Left ventricle myocardium inferior (tissue), 1 donor: ENCODE data around the gene PEX14. TPM values are rescaled to one million over a fixed set of nuclear protein-coding genes. Genes with fewer than 3 reads are reported as not detected.

Source experiments
- DNase-seq: peaks from one replicate; pipeline ENCODE4 v3.0.0-alpha.2; 2020
- H3K27ac ChIP-seq: fragments of 200-600 bp; replicated peaks from 2 replicates; pipeline ENCODE4 v1.8.0; 2021
- H3K27me3 ChIP-seq: fragments of 200-600 bp; 2 replicates; pipeline ENCODE4 v1.8.0; 2021; ENCODE audit warnings: low read depth
- H3K36me3 ChIP-seq: fragments of 200-600 bp; 2 replicates; pipeline ENCODE4 v1.8.0; 2021
- H3K4me1 ChIP-seq: fragments of 200-600 bp; 2 replicates; pipeline ENCODE4 v1.8.0; 2021
- H3K4me3 ChIP-seq: fragments of 200-600 bp; 2 replicates; pipeline ENCODE4 v1.8.0; 2021; ENCODE audit warnings: mild to moderate bottlenecking, moderate library complexity
- H3K9me3 ChIP-seq: fragments of 200-600 bp; replicated peaks from 2 replicates; pipeline ENCODE4 v1.8.0; 2021
- intact Hi-C: fragments of 100-400 bp; cut with micrococcal nuclease; formaldehyde crosslinking; loops from one replicate; pipeline ENCODE4 v1.11.0; 2022
- total RNA-seq: library from RNA; stranded (reverse); fragmentation: NEBNext Ultra II Directional; extraction: Animal tissue kit (Norgen Biotek cat#: 25700); gene quantifications from one replicate; pipeline ENCODE4 v1.2.1, GENCODE V29; 2021
- TF ChIP-seq, protein P1 (sequence below): fragments of 200-600 bp; IDR thresholded peaks from 2 replicates; pipeline ENCODE4 v1.8.0; 2021; ENCODE audit warnings: antibody characterized with exemption, mild to moderate bottlenecking, borderline replicate concordance
- donor health status: DM: no; HTN: yes; CAD: no; lungs with severe emphysema.

PEX14 gene
- total RNA-seq, 1 donor from 2014 or later, result 20.8 TPM

DNA sequence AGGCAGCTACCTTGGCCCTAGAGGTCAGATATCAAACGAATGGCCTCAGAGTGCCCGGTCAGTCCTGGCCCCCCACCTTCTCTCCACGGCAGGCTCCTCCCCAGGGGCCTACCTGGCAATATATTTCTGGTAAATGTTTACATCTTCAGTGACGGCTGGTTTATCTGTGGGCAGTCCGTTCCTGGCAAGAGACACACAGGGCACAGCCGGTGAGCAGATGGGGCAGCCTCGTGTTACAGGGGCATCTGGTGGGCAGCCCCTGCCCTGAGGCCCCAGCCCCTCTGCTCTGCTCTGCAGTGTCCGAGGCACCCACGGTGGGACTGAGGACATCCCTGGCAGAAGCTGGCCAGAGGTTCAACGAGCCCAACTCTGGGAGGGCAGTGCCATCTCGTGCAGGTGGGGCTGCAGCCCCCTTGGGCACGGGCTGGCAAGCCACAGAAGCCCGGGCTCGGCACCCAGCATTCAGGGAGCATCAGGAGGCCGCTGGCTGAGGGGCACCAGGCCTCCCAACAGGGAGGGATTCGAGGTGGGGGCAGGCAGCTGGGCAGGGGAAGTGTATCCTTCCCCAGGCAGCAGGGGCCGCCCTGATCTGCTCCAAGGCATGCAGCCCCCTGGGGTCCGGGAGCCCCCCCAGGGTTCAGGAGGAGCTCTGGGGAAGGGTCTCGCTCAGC is 183.8 kb downstream of the PEX14 start:
- no peaks in the 10 kb centered on the region for H3K9me3 ChIP-seq

DNA sequence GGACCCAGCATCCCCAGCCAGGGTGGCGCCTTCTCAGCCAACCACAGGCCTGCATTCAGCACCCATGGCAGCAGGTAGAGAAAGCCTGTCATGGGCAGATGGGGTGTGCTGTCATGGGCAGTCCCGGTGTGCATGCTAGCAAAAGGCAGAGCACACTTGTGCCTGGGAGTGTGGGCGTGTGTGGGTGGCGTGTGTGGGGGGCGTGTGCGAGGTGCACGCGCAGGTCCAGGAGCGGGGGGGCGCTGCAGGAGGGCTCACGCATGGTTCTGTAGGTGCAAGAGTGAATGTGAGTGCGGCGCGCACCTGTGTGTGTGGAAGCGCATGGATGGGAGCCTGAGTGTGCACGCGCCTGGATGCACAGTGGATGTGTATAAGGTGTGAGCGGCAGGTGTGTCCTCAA is 184.5 kb downstream of the PEX14 start:
- intact Hi-C loops, result no loop called here
- DNase-seq, result no peak
- no peak overlapping the region for H3K4me3 ChIP-seq
- H3K36me3 ChIP-seq, result peaks cover 30% of the 10 kb centered on the region
- no peaks in the 10 kb centered on the region for H3K9me3 ChIP-seq
- peaks cover 18% of the 10 kb centered on the region for H3K4me1 ChIP-seq
- no peaks in the 10 kb centered on the region for H3K27me3 ChIP-seq
- TF ChIP-seq, protein P1, sequence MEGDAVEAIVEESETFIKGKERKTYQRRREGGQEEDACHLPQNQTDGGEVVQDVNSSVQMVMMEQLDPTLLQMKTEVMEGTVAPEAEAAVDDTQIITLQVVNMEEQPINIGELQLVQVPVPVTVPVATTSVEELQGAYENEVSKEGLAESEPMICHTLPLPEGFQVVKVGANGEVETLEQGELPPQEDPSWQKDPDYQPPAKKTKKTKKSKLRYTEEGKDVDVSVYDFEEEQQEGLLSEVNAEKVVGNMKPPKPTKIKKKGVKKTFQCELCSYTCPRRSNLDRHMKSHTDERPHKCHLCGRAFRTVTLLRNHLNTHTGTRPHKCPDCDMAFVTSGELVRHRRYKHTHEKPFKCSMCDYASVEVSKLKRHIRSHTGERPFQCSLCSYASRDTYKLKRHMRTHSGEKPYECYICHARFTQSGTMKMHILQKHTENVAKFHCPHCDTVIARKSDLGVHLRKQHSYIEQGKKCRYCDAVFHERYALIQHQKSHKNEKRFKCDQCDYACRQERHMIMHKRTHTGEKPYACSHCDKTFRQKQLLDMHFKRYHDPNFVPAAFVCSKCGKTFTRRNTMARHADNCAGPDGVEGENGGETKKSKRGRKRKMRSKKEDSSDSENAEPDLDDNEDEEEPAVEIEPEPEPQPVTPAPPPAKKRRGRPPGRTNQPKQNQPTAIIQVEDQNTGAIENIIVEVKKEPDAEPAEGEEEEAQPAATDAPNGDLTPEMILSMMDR, result no peak
- H3K27ac ChIP-seq, result no peak overlapping the region

More for the DNA sequence above, 183.8 kb downstream of the PEX14 start:
- intact Hi-C loops, result no loop called here
- Histone ChIP-seq H3K36me3 (peaks cover 37% of the 10 kb centered on the region), H3K27ac (no peak overlapping the region), H3K27me3 (no peaks in the 10 kb centered on the region), H3K4me3 (no peak overlapping the region), H3K4me1 (peaks cover 11% of the 10 kb centered on the region)
- TF ChIP-seq, protein P1, result no peak
- no peak for DNase-seq

DNA sequence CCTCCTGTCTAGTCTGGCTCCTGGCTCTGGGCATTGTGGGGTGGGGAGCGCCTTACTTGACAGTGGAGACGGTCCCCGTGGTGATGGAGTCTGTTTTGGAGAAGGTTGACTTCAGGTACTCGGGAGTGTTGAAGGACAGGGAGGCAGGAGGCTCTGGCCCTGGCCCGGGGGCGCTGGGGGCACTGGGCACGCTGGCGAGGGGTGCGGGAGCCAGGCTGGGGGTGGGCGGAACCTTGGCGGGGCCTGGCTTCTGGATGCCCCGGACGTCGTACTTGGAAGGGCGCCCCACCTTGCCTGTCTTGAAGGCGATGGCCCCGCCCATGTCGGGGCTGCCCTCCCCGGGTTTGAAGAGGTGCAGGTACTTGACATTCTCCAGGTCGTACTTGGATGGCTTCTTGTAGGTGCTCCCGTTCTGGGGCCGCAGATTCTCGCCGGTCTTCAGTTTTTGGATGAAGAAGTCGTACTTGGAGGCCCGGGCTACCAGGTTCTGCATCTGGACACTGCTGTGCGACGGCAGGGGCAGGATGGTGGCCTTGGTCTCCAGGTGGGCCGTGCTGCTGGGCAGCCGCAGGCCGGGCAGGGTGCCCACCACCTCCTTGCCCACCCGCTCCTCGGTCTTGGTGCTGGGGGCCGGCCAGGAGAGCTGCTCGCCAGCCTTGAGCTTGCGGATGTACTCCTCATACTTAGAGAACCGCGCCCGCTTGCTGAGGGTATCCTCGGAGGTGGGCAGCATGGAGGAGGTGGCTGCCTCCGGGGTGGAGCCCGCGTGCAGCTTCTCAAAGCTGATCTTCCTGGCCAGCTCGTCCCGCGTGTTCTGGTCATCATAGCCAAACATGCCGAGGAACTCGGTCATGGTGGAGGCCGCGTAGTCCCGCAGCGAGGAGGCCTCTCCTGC is 185.1 kb downstream of the PEX14 start:
- no peak for DNase-seq
- no peaks in the 10 kb centered on the region for H3K27me3 ChIP-seq
- intact Hi-C loops, result no loop called here
- H3K4me3 ChIP-seq, result no peak overlapping the region
- H3K36me3 ChIP-seq, result peaks cover 28% of the 10 kb centered on the region
- TF ChIP-seq, protein P1, result no peak
- H3K4me1 ChIP-seq, result peaks cover 25% of the 10 kb centered on the region
- H3K27ac ChIP-seq, result no peak overlapping the region
- no peaks in the 10 kb centered on the region for H3K9me3 ChIP-seq

DNA sequence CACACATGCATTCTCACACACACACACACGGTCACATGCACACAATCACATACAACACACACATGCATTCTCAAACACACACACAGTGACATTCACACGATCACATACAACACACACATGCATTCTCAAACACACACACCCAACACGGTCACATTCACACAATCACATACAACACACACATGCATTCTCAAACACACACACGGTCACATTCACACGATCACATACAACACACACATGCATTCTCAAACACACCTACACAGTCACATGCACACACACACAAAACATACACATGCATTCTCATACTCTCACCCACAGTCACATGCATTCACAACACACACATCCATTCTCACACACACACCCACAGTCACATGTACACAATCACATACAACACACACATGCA is 186.7 kb downstream of the PEX14 start:
- Histone ChIP-seq H3K9me3 (no peaks in the 10 kb centered on the region), H3K27ac (no peak overlapping the region), H3K27me3 (no peaks in the 10 kb centered on the region), H3K36me3 (peaks cover 32% of the 10 kb centered on the region), H3K4me3 (no peak overlapping the region), H3K4me1 (peaks cover 40% of the 10 kb centered on the region)
- no peak for DNase-seq
- TF ChIP-seq, protein P1, result no peak
- intact Hi-C loops, result no loop called here

DNA sequence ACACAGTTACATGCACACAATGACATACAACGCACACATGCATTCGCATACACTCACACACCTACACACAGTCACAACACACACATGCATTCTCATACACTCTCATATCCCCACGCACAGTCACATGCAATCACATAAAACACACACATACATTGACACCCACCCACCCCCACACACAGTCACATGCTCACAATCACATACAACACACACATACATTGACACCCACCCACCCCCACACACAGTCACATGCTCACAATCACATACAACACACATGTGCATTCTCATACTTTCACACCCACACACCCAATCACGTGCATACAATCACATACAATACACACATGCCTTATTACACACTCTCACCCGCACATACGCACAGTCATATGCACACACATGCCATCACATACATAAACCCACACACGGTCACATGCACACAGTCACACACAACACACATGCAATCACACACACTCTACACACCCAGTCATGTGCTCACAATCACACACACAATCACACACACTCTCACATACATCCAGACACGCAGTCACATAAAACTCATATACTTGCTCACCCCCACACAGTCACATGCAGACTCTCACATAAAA is 187.4 kb downstream of the PEX14 start:
- TF ChIP-seq, protein P1, result no peak
- Histone ChIP-seq H3K4me3 (no peak overlapping the region), H3K27ac (peak overlapping the region; percentile 92), H3K36me3 (peaks cover 32% of the 10 kb centered on the region), H3K4me1 (peaks cover 48% of the 10 kb centered on the region), H3K27me3 (no peaks in the 10 kb centered on the region), H3K9me3 (no peaks in the 10 kb centered on the region)
- intact Hi-C loops, result no loop called here
- DNase-seq, result no peak
